ENCODE measurements around the gene TTC4. TPM values are rescaled to one million over a fixed set of nuclear protein-coding genes. Genes with fewer than 3 reads are reported as not detected.

The TTC4 gene
- total RNA-seq, 2 experiments from 2014 or later: 24.3 to 26.1 TPM

DNA sequence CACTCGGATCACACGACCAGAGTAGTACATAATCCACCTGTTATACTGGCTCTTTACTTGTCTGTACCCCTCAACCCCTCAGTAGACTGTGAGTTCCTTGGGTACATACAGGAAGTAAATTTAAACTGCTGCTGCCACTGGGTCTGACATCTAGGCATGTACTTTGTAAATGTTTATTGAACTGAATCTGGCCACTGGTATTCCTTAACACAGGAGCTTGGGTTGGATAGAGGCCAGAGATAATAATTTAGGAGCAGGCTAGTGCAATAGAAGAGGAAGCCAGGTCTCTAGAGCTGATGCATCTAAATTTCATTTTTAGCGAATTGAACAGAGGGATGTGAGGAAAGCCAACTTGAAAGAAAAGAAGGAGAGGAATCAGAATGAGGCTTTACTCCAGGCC is 12.4 kb downstream of the TTC4 start:
- ChIA-PET CTCF (ENCODE audit: unreplicated experiment) (no interaction called here), POLR2A (interaction anchor here (0.6 to 1.4 kb wide), 3 partner anchors 13 to 83 kb away, joined by 3 to 4 read pairs (median 3); partner anchors contain the start of gene TTC4)
- BruUV-seq (replicated peaks): no TSS peak

GRCh38 chr1:54736685-54737084 is 21.0 kb downstream of the TTC4 start:
- Histone ChIP-seq H3K27ac (ENCODE audit: low read depth, low read length, poor library complexity, severe bottlenecking) (no peak overlapping the region), H3K4me1 (ENCODE audit: insufficient read depth, low read length, poor library complexity, severe bottlenecking) (no peaks in the 10 kb centered on the region), H4K20me1 (ENCODE audit: insufficient read depth, low read length) (no peaks in the 10 kb centered on the region), H3K9me3 (ENCODE audit: low read length) (no peaks in the 10 kb centered on the region), H3K36me3 (ENCODE audit: insufficient read depth, low read length) (peaks cover 75% of the 10 kb centered on the region), H3K4me3 (ENCODE audit: low read depth, low read length, poor library complexity, severe bottlenecking) (no peak overlapping the region), H2AFZ (ENCODE audit: low read length) (no peak overlapping the region), H3K9me2 (ENCODE audit: insufficient read depth, low read length) (no peaks in the 10 kb centered on the region), H3K79me2 (ENCODE audit: insufficient read depth, low read depth, low read length) (no peaks in the 10 kb centered on the region), H3K4me2 (ENCODE audit: low read length) (no peak overlapping the region)
- CTCF ChIA-PET (ENCODE audit: unreplicated experiment): no interaction called here
- intact Hi-C loops (cut with micrococcal nuclease; ENCODE audit: unreplicated experiment): no loop called here
- DNase-seq (ENCODE audit: low spot score): no peak
- POLR2A ChIA-PET: no interaction called here
- no peak for TF ChIP-seq EZH2phosphoT487 (IDR thresholded peaks at IDR 0.05; ENCODE audit: borderline replicate concordance, low read depth, low read length)
- TF ChIP-seq, protein P1, sequence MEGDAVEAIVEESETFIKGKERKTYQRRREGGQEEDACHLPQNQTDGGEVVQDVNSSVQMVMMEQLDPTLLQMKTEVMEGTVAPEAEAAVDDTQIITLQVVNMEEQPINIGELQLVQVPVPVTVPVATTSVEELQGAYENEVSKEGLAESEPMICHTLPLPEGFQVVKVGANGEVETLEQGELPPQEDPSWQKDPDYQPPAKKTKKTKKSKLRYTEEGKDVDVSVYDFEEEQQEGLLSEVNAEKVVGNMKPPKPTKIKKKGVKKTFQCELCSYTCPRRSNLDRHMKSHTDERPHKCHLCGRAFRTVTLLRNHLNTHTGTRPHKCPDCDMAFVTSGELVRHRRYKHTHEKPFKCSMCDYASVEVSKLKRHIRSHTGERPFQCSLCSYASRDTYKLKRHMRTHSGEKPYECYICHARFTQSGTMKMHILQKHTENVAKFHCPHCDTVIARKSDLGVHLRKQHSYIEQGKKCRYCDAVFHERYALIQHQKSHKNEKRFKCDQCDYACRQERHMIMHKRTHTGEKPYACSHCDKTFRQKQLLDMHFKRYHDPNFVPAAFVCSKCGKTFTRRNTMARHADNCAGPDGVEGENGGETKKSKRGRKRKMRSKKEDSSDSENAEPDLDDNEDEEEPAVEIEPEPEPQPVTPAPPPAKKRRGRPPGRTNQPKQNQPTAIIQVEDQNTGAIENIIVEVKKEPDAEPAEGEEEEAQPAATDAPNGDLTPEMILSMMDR (conservative IDR thresholded peaks at IDR 0.05; ENCODE audit: low read length): no peak
- no TSS peak for BruUV-seq (replicated peaks)

More for the DNA sequence above, 12.4 kb downstream of the TTC4 start:
- Histone ChIP-seq H3K79me2 (ENCODE audit: insufficient read depth, low read depth, low read length) (no peaks in the 10 kb centered on the region), H3K27ac (ENCODE audit: low read depth, low read length, poor library complexity, severe bottlenecking) (no peak overlapping the region), H3K4me2 (ENCODE audit: low read length) (no peak overlapping the region), H3K9me2 (ENCODE audit: insufficient read depth, low read length) (no peaks in the 10 kb centered on the region), H3K36me3 (ENCODE audit: insufficient read depth, low read length) (peaks cover 87% of the 10 kb centered on the region), H4K20me1 (ENCODE audit: insufficient read depth, low read length) (no peaks in the 10 kb centered on the region), H3K9me3 (ENCODE audit: low read length) (no peaks in the 10 kb centered on the region), H3K4me1 (ENCODE audit: insufficient read depth, low read length, poor library complexity, severe bottlenecking) (no peaks in the 10 kb centered on the region), H3K4me3 (ENCODE audit: low read depth, low read length, poor library complexity, severe bottlenecking) (no peak overlapping the region), H2AFZ (ENCODE audit: low read length) (no peak overlapping the region)
- intact Hi-C loops (cut with micrococcal nuclease; ENCODE audit: unreplicated experiment): no loop called here
- DNase-seq (ENCODE audit: low spot score): no peak
- TF ChIP-seq, protein P1 (conservative IDR thresholded peaks at IDR 0.05; ENCODE audit: low read length): no peak
- TF ChIP-seq EZH2phosphoT487 (IDR thresholded peaks at IDR 0.05; ENCODE audit: borderline replicate concordance, low read depth, low read length): no peak

DNA sequence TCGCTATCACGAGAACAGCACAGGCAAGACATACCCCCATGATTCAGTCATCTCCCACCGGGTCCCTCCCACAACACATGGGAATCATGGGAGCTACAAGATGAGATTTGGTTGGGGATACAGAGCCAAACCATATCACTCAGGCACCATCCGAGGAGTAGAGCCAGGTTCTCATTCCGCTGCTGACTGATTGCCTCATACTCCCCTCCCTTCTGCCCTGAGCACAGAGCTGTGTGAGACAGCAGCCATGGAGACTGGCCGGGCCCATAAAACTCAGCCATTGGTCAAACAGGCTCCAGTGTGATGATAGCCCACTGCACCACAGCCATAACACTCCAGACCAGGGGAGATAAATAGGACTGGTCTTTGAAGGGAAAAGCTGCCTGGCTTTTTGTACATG is 22.6 kb downstream of the TTC4 start:
- Histone ChIP-seq H3K9me2 (ENCODE audit: insufficient read depth, low read length) (no peaks in the 10 kb centered on the region), H3K4me3 (ENCODE audit: low read depth, low read length, poor library complexity, severe bottlenecking) (no peak overlapping the region), H3K79me2 (ENCODE audit: insufficient read depth, low read depth, low read length) (no peaks in the 10 kb centered on the region), H3K27ac (ENCODE audit: low read depth, low read length, poor library complexity, severe bottlenecking) (no peak overlapping the region), H4K20me1 (ENCODE audit: insufficient read depth, low read length) (no peaks in the 10 kb centered on the region), H3K9me3 (ENCODE audit: low read length) (no peaks in the 10 kb centered on the region), H3K36me3 (ENCODE audit: insufficient read depth, low read length) (peaks cover 88% of the 10 kb centered on the region), H3K4me2 (ENCODE audit: low read length) (no peak overlapping the region), H3K4me1 (ENCODE audit: insufficient read depth, low read length, poor library complexity, severe bottlenecking) (no peaks in the 10 kb centered on the region), H2AFZ (ENCODE audit: low read length) (no peak overlapping the region)
- ChIA-PET CTCF (ENCODE audit: unreplicated experiment) (no interaction called here), POLR2A (no interaction called here)
- TF ChIP-seq, protein P1 (conservative IDR thresholded peaks at IDR 0.05; ENCODE audit: low read length): no peak
- TF ChIP-seq EZH2phosphoT487 (IDR thresholded peaks at IDR 0.05; ENCODE audit: borderline replicate concordance, low read depth, low read length): no peak
- intact Hi-C loops (cut with micrococcal nuclease; ENCODE audit: unreplicated experiment): no loop called here
- no TSS peak for BruUV-seq (replicated peaks)
- no peak for DNase-seq (ENCODE audit: low spot score)

Data from OCI-LY7 (cell line).